H1 (cell line): ENCODE measurements around the gene CDYL. TPM values are rescaled to one million over a fixed set of nuclear protein-coding genes. Genes with fewer than 3 reads are reported as not detected.

Experiments used
- CTCF ChIA-PET: fragments of 300-600 bp; sonication (Branson Sonifier 250); formaldehyde crosslinking; loops from one replicate; lab custom pipeline; 2021; ENCODE audit not compliant: partially characterized antibody; lab: Charles Lee
- POLR2A ChIA-PET: fragments of 300-600 bp; sonication (Branson Sonifier 250); formaldehyde crosslinking; loops from one replicate; lab custom pipeline; 2021; ENCODE audit warnings: inconsistent platforms; ENCODE audit not compliant: partially characterized antibody; lab: Charles Lee
- DNase-seq, 2 experiments: peaks; one replicate each; pipeline versions ENCODE4 v3.0.0 to v3.0.0-alpha.2; 2010 to 2022; ENCODE audit warnings: low spot score in 2 of 2, low read depth in 1 of 2, mixed read lengths in 1 of 2
- FAIRE-seq: peaks from 2 replicates; lab custom pipeline; 2011; peaks lifted over from hg19 to GRCh38; lab: Jason Lieb, UNC
- H2AFZ ChIP-seq: 2 replicates; pipeline ENCODE4 v1.8.1; 2012; ENCODE audit warnings: low read length, inconsistent platforms
- H2AK5ac ChIP-seq: 2 replicates; pipeline ENCODE4 v1.6.1; 2013; ENCODE audit warnings: low read depth, low read length
- H2BK120ac ChIP-seq: replicated peaks from 2 replicates; pipeline ENCODE3; 2013; ENCODE audit warnings: low read depth, low read length, inconsistent platforms
- H2BK12ac ChIP-seq: 2 replicates; pipeline ENCODE4 v1.6.1; 2013; ENCODE audit warnings: low read depth, low read length
- H2BK15ac ChIP-seq: 2 replicates; pipeline ENCODE4 v1.6.1; 2013; ENCODE audit warnings: low read length
- H2BK20ac ChIP-seq: 2 replicates; pipeline ENCODE4 v1.6.1; 2013; ENCODE audit warnings: low read length
- H2BK5ac ChIP-seq: 2 replicates; pipeline ENCODE4 v1.6.1; 2013; ENCODE audit warnings: low read depth, low read length
- H3K14ac ChIP-seq: 2 replicates; pipeline ENCODE4 v1.6.1; 2013; ENCODE audit warnings: inconsistent platforms; ENCODE audit not compliant: insufficient read length
- H3K18ac ChIP-seq: 2 replicates; pipeline ENCODE4 v1.6.1; 2013; ENCODE audit warnings: low read length; ENCODE audit errors: extremely low read depth
- H3K23ac ChIP-seq: 2 replicates; pipeline ENCODE4 v1.6.1; 2013; ENCODE audit warnings: inconsistent platforms; ENCODE audit not compliant: insufficient read length
- H3K23me2 ChIP-seq: 2 replicates; pipeline ENCODE4 v1.6.1; 2013; ENCODE audit warnings: low read depth, low read length
- H3K27ac ChIP-seq: 2 replicates; pipeline ENCODE4 v1.6.1; 2011; ENCODE audit warnings: low read depth, low read length, inconsistent platforms
- H3K27me3 ChIP-seq, 4 experiments: replicated peaks in 1 of 4; 1 replicate in 1 of 4; 2 replicates in 3 of 4; pipeline versions ENCODE4 v1.6.1 to v1.8.1; 2011 to 2013; ENCODE audit warnings: low read length in 3 of 4, mild to moderate bottlenecking in 3 of 4, inconsistent platforms in 2 of 4, mixed read lengths in 2 of 4, moderate library complexity in 1 of 4; ENCODE audit not compliant: control insufficient read depth in 3 of 4, insufficient read depth in 3 of 4; ENCODE audit errors: extremely low read depth in 1 of 4
- H3K36me3 ChIP-seq, 4 experiments: 2 replicates each; pipeline versions ENCODE4 v1.6.1 to v1.8.1; 2011 to 2013; ENCODE audit warnings: mild to moderate bottlenecking in 4 of 4, low read length in 3 of 4, moderate library complexity in 2 of 4, control low read depth in 1 of 4, inconsistent platforms in 1 of 4; ENCODE audit not compliant: insufficient read depth in 4 of 4, control insufficient read depth in 2 of 4
- H3K4ac ChIP-seq: replicated peaks from 2 replicates; pipeline ENCODE3; 2013; ENCODE audit warnings: low read length, low read depth, mixed read lengths, inconsistent platforms; ENCODE audit not compliant: insufficient read length
- H3K4me1 ChIP-seq, 4 experiments: replicated peaks in 1 of 4; 1 replicate in 1 of 4; 2 replicates in 3 of 4; pipeline versions ENCODE4 v1.6.1 to v1.8.1; 2011 to 2013; ENCODE audit warnings: low read length in 3 of 4, inconsistent platforms in 2 of 4, mixed read lengths in 1 of 4; ENCODE audit not compliant: insufficient read depth in 4 of 4, control insufficient read depth in 3 of 4
- H3K4me2 ChIP-seq, 2 experiments: 2 replicates each; pipeline versions ENCODE4 v1.6.1 to v1.8.1; 2011 to 2013; ENCODE audit warnings: low read depth in 2 of 2, low read length in 2 of 2, control low read depth in 1 of 2, inconsistent platforms in 1 of 2, mild to moderate bottlenecking in 1 of 2; ENCODE audit not compliant: insufficient read depth in 1 of 2
- H3K4me3 ChIP-seq, 4 experiments: fragments of 200-600, 300-600 bp in 1 of 4; sonication (generic), shearing (Covaris generic), sonication (Bioruptor Twin) in 1 of 4; 2 replicates each; pipeline versions ENCODE4 v1.5.1 to v1.8.1; 2011 to 2016; ENCODE audit warnings: low read length in 4 of 4, low read depth in 3 of 4, control low read depth in 2 of 4, inconsistent platforms in 2 of 4, mild to moderate bottlenecking in 2 of 4, mixed read lengths in 1 of 4, moderate library complexity in 1 of 4; ENCODE audit not compliant: insufficient read depth in 2 of 4; ENCODE audit errors: extremely low read depth in 1 of 4
- H3K56ac ChIP-seq: replicated peaks from 2 replicates; pipeline ENCODE3; 2013; ENCODE audit warnings: low read depth, mild to moderate bottlenecking, mixed read lengths, low read length, inconsistent platforms; ENCODE audit not compliant: insufficient read length
- H3K79me1 ChIP-seq: 2 replicates; pipeline ENCODE4 v1.6.1; 2013; ENCODE audit warnings: low read depth, low read length, control low read depth
- H3K79me2 ChIP-seq, 2 experiments: 2 replicates each; pipeline versions ENCODE4 v1.6.1 to v1.8.1; 2012 to 2013; ENCODE audit warnings: low read length in 2 of 2, mild to moderate bottlenecking in 2 of 2, inconsistent platforms in 1 of 2; ENCODE audit not compliant: insufficient read depth in 2 of 2, control insufficient read depth in 1 of 2
- H3K9ac ChIP-seq, 4 experiments: replicated peaks in 1 of 4; 1 replicate in 1 of 4; 2 replicates in 3 of 4; pipeline versions ENCODE4 v1.6.1 to v1.8.1; 2011 to 2013; ENCODE audit warnings: low read depth in 3 of 4, low read length in 3 of 4, control low read depth in 2 of 4, mild to moderate bottlenecking in 2 of 4, moderate library complexity in 2 of 4, inconsistent platforms in 1 of 4; ENCODE audit errors: extremely low read depth in 1 of 4
- H3K9me3 ChIP-seq, 2 experiments: 2 replicates each; pipeline versions ENCODE4 v1.6.1 to v1.8.1; 2012 to 2013; ENCODE audit warnings: mild to moderate bottlenecking in 2 of 2, moderate library complexity in 2 of 2, control low read depth in 1 of 2, inconsistent platforms in 1 of 2, low read depth in 1 of 2, low read length in 1 of 2, mixed read lengths in 1 of 2; ENCODE audit not compliant: insufficient read depth in 2 of 2
- H4K20me1 ChIP-seq, 2 experiments: replicated peaks in 1 of 2; 2 replicates each; pipeline versions ENCODE3 to v1.8.1; 2011 to 2013; ENCODE audit warnings: inconsistent platforms in 2 of 2, low read length in 2 of 2, mild to moderate bottlenecking in 1 of 2; ENCODE audit not compliant: insufficient read depth in 2 of 2, control insufficient read depth in 1 of 2
- H4K5ac ChIP-seq: 2 replicates; pipeline ENCODE4 v1.6.1; 2013; ENCODE audit warnings: low read length, low read depth, mixed read lengths, inconsistent platforms; ENCODE audit not compliant: insufficient read length
- H4K8ac ChIP-seq: 2 replicates; pipeline ENCODE4 v1.8.0; 2013; ENCODE audit warnings: mild to moderate bottlenecking, moderate library complexity, low read length, inconsistent platforms; ENCODE audit not compliant: insufficient read depth; ENCODE audit errors: extremely low read depth
- H4K91ac ChIP-seq: replicated peaks from 2 replicates; pipeline ENCODE3; 2013; ENCODE audit warnings: low read length, mixed read lengths, inconsistent platforms; ENCODE audit not compliant: insufficient read length
- ATF3 ChIP-seq: IDR thresholded peaks from 2 replicates; pipeline ENCODE4 v1.6.1; 2011; ENCODE audit warnings: low read depth, mild to moderate bottlenecking, low read length; ENCODE audit not compliant: insufficient read depth
- CHD1 ChIP-seq: IDR thresholded peaks from 2 replicates; pipeline ENCODE4 v1.6.1; 2012; ENCODE audit warnings: low read depth, low read length, improper control_type of control experiment
- EZH2 ChIP-seq: fragments of 200-600 bp; sonication (generic); IDR thresholded peaks from 2 replicates; pipeline ENCODE4 v1.7.1; 2012; ENCODE audit warnings: low read depth, mild to moderate bottlenecking, moderate library complexity, low read length, inconsistent platforms; ENCODE audit not compliant: severe bottlenecking
- SIN3A ChIP-seq, 2 experiments: IDR thresholded peaks in 1 of 2; conservative IDR thresholded peaks in 1 of 2; 2 replicates each; pipeline ENCODE4 v1.6.1; 2011 to 2012; ENCODE audit warnings: low read length in 2 of 2, improper control_type of control experiment in 1 of 2, low read depth in 1 of 2, mild to moderate bottlenecking in 1 of 2
- SP4 ChIP-seq: IDR thresholded peaks from 2 replicates; pipeline ENCODE4 v1.6.1; 2012; ENCODE audit warnings: low read length, inconsistent platforms
- ZNF274 ChIP-seq: IDR thresholded peaks from 2 replicates; pipeline ENCODE4 v1.7.0; 2012; ENCODE audit warnings: low read length, borderline replicate concordance; ENCODE audit errors: extremely low read depth
- WGBS, 2 experiments: shearing (Covaris generic) in 1 of 2; methylation state at CpG; one replicate each; pipeline versions ENCODE4 v1.1.6 to v1.1.7; 2013 to 2015; ENCODE audit warnings: low lambda C conversion rate in 2 of 2, mixed read lengths in 2 of 2, inconsistent platforms in 1 of 2, low coverage in 1 of 2, missing lambda C conversion rate in 1 of 2; ENCODE audit not compliant: insufficient replicate concordance in 2 of 2, insufficient coverage in 1 of 2, insufficient read length in 1 of 2; ENCODE audit errors: extremely low coverage in 1 of 2, missing lambda C conversion rate in 1 of 2; 5-methylcytosine and 5-hydroxymethylcytosine counted together
- polyA plus RNA-seq, 7 experiments: library from polyadenylated mRNA; depleted of rRNA in 3 of 7; stranded (reverse) in 5 of 7; unstranded in 2 of 7; fragments of >200 nt in 5 of 7; fragments of 200-250 nt in 2 of 7; gene quantifications; 1 replicate in 5 of 7; 2 replicates in 1 of 7; 4 replicates in 1 of 7; pipeline versions ENCODE4 v1.2.1 to v1.2.3, GENCODE V29; 2011 to 2013; ENCODE audit warnings: missing spikeins in 2 of 7, mixed read lengths in 2 of 7
- total RNA-seq: library from RNA; stranded (reverse); fragmentation: NEBNext Ultra II Directional; extraction: Animal tissue kit (Norgen Biotek cat#: 25700); gene quantifications from 2 replicates; pipeline ENCODE4 v1.2.1, GENCODE V29; 2021
- TF ChIP-seq, protein P1 (sequence below), 3 experiments: IDR thresholded peaks; 1 replicate in 2 of 3; 2 replicates in 1 of 3; pipeline versions ENCODE4 v1.5.1 to v1.6.1; 2011; ENCODE audit warnings: low read length in 3 of 3, mild to moderate bottlenecking in 3 of 3, inconsistent platforms in 2 of 3, low read depth in 1 of 3, moderate library complexity in 1 of 3; ENCODE audit not compliant: insufficient read depth in 1 of 3; ENCODE audit errors: control extremely low read depth in 1 of 3
- TF ChIP-seq, protein P2 (sequence below): IDR thresholded peaks from 2 replicates; pipeline ENCODE4 v1.6.1; 2011; ENCODE audit warnings: low read length, improper control_type of control experiment

Gene CDYL
- total and polyA plus RNA-seq, 2 of the 8 experiments (the other 6 are each of a cell fraction or from before 2014, with no cell fraction given): 56.4 to 119 TPM

GRCh38 chr6:4910037-4910760, 134.0 kb downstream of the CDYL start:
- H2AK5ac ChIP-seq: no peak overlapping the region
- FAIRE-seq: no peak
- DNase-seq: no peak
- H2BK120ac ChIP-seq: no peak overlapping the region
- H4K91ac ChIP-seq: no peak overlapping the region
- H3K27me3 ChIP-seq: no peaks in the 10 kb centered on the region
- no peak overlapping the region for H2BK15ac ChIP-seq
- no peak overlapping the region for H3K23ac ChIP-seq
- no peak overlapping the region for H3K9ac ChIP-seq
- H3K79me1 ChIP-seq: peaks cover 23% of the 10 kb centered on the region
- no peak overlapping the region for H2BK12ac ChIP-seq
- peaks cover 8 to 34% (median 24%) of the 10 kb centered on the region in 4 experiments; a peak in 6 of 7 replicates for H3K4me1 ChIP-seq
- H3K4ac ChIP-seq: no peak overlapping the region
- H3K27ac ChIP-seq: no peak overlapping the region
- H3K36me3 ChIP-seq: peaks cover 0 to 9% (median 0%) of the 10 kb centered on the region in 4 experiments; a peak in 3 of 8 replicates
- no peaks in the 10 kb centered on the region for H3K23me2 ChIP-seq
- no peak overlapping the region for H4K8ac ChIP-seq
- H2AFZ ChIP-seq: no peak overlapping the region
- H4K5ac ChIP-seq: no peak overlapping the region
- H3K18ac ChIP-seq: no peak overlapping the region
- H3K4me3 ChIP-seq: no peak overlapping the region
- H3K4me2 ChIP-seq: no peak overlapping the region
- H3K56ac ChIP-seq: no peak overlapping the region
- CTCF ChIA-PET: no interaction called here
- WGBS, 2 experiments: 90% methylated on average over 9 of the region's 9 CpGs; no CpG with 5 or more reads in 1 of the 2 experiments
- H3K79me2 ChIP-seq: peaks cover 13 to 96% of the 10 kb centered on the region in 2 experiments
- no peak overlapping the region for H2BK20ac ChIP-seq
- peaks cover 37 to 40% of the 10 kb centered on the region in 2 experiments for H4K20me1 ChIP-seq
- H3K9me3 ChIP-seq: no peaks in the 10 kb centered on the region
- POLR2A ChIA-PET: no interaction called here
- no peak overlapping the region for H2BK5ac ChIP-seq
- H3K14ac ChIP-seq: no peak overlapping the region
- TF ChIP-seq ZNF274 (no peak), ATF3 (no peak), SP4 (no peak), SIN3A (conservative IDR thresholded peaks at IDR 0.05 in 1 of 2, IDR thresholded peaks at IDR 0.05 in 1 of 2; ENCODE audit: low read depth in 1 of 2, low read length in 2 of 2) (no peak), EZH2 (no peak), CHD1 (no peak)
- TF ChIP-seq, protein P1, sequence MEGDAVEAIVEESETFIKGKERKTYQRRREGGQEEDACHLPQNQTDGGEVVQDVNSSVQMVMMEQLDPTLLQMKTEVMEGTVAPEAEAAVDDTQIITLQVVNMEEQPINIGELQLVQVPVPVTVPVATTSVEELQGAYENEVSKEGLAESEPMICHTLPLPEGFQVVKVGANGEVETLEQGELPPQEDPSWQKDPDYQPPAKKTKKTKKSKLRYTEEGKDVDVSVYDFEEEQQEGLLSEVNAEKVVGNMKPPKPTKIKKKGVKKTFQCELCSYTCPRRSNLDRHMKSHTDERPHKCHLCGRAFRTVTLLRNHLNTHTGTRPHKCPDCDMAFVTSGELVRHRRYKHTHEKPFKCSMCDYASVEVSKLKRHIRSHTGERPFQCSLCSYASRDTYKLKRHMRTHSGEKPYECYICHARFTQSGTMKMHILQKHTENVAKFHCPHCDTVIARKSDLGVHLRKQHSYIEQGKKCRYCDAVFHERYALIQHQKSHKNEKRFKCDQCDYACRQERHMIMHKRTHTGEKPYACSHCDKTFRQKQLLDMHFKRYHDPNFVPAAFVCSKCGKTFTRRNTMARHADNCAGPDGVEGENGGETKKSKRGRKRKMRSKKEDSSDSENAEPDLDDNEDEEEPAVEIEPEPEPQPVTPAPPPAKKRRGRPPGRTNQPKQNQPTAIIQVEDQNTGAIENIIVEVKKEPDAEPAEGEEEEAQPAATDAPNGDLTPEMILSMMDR (IDR thresholded peaks at IDR 0.05; ENCODE audit: control extremely low read depth in 1 of 3, insufficient read depth in 1 of 3, low read depth in 1 of 3, low read length in 3 of 3): no peak
- TF ChIP-seq, protein P2, sequence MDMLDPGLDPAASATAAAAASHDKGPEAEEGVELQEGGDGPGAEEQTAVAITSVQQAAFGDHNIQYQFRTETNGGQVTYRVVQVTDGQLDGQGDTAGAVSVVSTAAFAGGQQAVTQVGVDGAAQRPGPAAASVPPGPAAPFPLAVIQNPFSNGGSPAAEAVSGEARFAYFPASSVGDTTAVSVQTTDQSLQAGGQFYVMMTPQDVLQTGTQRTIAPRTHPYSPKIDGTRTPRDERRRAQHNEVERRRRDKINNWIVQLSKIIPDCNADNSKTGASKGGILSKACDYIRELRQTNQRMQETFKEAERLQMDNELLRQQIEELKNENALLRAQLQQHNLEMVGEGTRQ: no peak
